Mesodermal cell (in vitro differentiated cells): Measurements from ENCODE around the gene PLEK2.

Experiments used
- H3K27ac ChIP-seq: 2 replicates; pipeline ENCODE4 v1.7.0; 2013; ENCODE audit warnings: mild to moderate bottlenecking, low read depth, low read length, moderate library complexity; ENCODE audit not compliant: severe bottlenecking
- H3K36me3 ChIP-seq: 2 replicates; pipeline ENCODE4 v1.7.1; 2013; ENCODE audit warnings: mild to moderate bottlenecking, low read length, moderate library complexity; ENCODE audit not compliant: control insufficient read depth, insufficient read depth
- H3K4me1 ChIP-seq: one replicate; pipeline ENCODE4 v1.7.1; 2013; ENCODE audit warnings: mild to moderate bottlenecking, low read length; ENCODE audit not compliant: insufficient read depth, control insufficient read depth, poor library complexity, severe bottlenecking
- H3K4me3 ChIP-seq: 2 replicates; pipeline ENCODE4 v1.7.0; 2013; ENCODE audit warnings: low read length, control low read depth, mild to moderate bottlenecking; ENCODE audit not compliant: insufficient read depth, poor library complexity, severe bottlenecking; ENCODE audit errors: extremely low read depth
- H3K9me3 ChIP-seq: 2 replicates; pipeline ENCODE4 v1.7.1; 2013; ENCODE audit warnings: mild to moderate bottlenecking, low read length, moderate library complexity; ENCODE audit not compliant: control insufficient read depth
- WGBS, 2 experiments: methylation state at CpG; one replicate each; pipeline ENCODE4 v1.1.5; 2013; ENCODE audit warnings: missing lambda C conversion rate in 2 of 2; ENCODE audit not compliant: insufficient coverage in 2 of 2; 5-methylcytosine and 5-hydroxymethylcytosine counted together

PLEK2 gene

DNA sequence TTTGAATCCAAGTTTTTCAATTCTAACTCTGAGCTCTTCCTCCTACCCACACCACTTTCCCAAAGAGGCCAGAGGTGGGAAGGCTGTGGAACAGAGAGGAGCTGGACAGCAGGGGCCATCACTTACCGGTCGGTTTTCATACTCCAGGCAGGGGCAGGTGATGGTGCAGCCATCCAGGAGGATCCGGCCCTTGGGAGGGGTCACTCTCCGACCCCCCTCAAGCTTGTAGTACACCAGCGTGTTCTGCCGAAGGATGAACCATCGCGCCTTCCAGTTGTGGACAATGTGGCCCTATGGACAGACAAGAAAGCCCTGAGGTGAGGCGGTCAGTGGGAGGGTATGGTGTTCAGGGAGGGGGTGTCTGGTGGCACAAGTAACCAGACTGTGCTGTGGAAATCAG lies 14.4 kb downstream of the PLEK2 start:
- WGBS, 2 experiments = 94 to 97% methylated on average over 8 to 9 of the region's 9 CpGs
- no peaks in the 10 kb centered on the region for H3K36me3 ChIP-seq
- peaks cover 30% of the 10 kb centered on the region for H3K4me1 ChIP-seq
- H3K4me3 ChIP-seq = no peak overlapping the region
- H3K27ac ChIP-seq = no peak overlapping the region
- peaks cover 2% of the 10 kb centered on the region for H3K9me3 ChIP-seq

DNA sequence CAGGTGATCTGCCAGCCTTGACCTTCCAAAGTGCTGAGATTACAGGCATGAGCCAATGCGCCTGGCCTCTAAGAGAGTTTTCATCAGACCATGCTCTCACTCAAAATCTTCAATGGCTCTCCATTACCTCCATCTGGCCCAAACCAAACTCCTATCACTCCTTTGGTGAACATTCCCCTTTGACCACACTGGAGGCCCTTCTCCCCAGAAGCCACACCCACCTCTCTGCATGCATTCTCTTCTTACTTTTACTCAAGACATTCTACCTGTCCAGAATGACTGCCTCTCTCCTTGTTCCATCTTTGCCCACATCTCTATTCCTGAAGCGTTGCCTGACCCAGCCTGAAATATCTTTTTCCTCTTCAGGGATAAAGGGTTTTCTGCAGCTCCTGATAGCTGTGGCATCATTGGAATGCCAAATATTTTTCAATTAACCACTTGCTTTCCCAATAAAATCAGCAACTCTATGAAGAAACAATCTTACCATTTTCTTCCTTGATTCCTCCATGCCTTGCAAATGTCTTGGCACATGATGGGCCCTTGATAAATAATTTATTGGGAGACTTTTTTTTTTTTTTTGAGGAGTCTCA lies 15.5 kb downstream of the PLEK2 start:
- H3K27ac ChIP-seq = peak overlapping the region; percentile 24
- H3K36me3 ChIP-seq = no peaks in the 10 kb centered on the region
- no peaks in the 10 kb centered on the region for H3K9me3 ChIP-seq
- WGBS, 2 experiments = 55 to 62% methylated on average over 2 of the region's 2 CpGs
- H3K4me1 ChIP-seq = peaks cover 30% of the 10 kb centered on the region
- H3K4me3 ChIP-seq = no peak overlapping the region

DNA sequence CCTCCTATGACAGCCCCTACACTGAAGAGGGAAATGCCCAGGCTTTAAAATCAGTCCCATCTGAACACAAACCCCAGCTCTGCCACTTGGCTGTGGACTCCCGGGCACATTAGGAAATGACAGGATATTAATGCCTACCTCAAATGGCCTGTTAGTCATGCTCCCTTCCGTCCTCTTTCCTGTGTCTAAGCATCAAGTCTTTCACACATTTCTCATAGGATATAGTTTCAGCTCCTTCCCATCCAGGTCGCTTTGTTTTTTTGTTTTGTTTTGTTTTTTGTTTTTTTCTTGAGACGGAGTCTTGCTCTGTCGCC lies 16.1 kb downstream of the PLEK2 start:
- Histone ChIP-seq H3K27ac (peak overlapping the region; percentile 53), H3K36me3 (no peaks in the 10 kb centered on the region), H3K9me3 (no peaks in the 10 kb centered on the region), H3K4me3 (no peak overlapping the region), H3K4me1 (peaks cover 30% of the 10 kb centered on the region)
- 86 to 100% methylated on average over 3 to 4 of the region's 5 CpGs for WGBS, 2 experiments

DNA sequence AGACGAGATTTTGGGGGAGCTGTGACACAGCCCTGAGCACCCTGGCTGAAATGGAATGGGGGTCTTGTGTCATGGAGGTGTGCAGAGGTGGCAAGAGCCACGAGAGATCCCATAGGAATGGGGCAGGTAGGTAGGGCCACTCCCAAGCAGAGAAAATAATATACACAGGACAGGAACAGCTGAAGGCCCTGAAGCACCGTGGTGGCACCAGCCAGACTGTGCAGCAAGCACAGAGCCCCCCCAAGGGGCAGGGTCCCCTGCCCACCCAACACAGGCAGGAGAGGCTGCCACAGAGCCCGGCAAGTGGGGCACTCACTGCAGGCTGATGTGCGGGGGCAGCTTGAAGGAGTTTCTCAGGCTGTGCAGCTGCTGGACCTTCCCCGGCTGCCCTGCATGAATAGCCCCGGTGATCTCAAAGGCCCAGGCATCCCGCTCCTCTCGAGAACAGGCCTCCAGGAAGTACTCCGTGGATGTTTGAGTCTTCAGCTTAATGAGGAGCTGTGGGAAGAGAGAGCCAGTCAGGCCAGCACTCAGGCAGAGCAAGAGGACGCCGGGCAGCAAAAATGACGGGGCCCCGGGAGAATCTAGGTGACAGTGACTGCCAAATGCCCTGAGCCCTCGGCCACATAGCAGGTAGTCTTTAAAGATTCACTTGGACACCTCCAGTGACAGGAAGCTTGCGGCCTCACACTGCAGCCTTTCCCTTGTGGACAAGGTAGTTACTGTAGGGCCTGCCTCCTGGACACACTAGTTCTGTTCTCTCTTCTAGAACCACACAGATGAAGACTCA lies 16.7 kb downstream of the PLEK2 start:
- WGBS, 2 experiments = 85 to 88% methylated on average over 13 to 16 of the region's 16 CpGs
- no peak overlapping the region for H3K4me3 ChIP-seq
- H3K27ac ChIP-seq = peak overlapping the region; percentile 53
- H3K9me3 ChIP-seq = no peaks in the 10 kb centered on the region
- H3K36me3 ChIP-seq = no peaks in the 10 kb centered on the region
- H3K4me1 ChIP-seq = peaks cover 30% of the 10 kb centered on the region

DNA sequence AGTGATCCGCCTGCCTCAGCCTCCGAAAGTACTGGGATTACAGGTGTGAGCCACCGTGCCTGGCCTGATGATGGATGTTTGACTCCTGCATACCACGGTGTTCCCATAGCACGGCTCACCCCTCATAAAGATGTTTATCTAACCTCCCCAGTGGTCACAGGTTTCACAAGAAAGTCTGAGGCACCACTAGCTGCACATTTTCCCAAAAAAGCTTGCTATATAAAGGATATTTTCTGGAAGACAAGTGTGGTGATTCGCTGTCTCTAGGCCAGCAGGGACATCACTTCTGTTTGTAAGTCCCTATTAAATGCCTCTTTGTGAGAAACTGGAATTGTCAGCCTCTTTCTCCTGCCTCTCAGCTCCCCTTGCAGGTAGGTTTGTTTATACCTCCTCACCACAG lies 18.3 kb downstream of the PLEK2 start:
- Histone ChIP-seq H3K9me3 (no peaks in the 10 kb centered on the region), H3K4me1 (peaks cover 30% of the 10 kb centered on the region), H3K4me3 (no peak overlapping the region), H3K27ac (no peak overlapping the region), H3K36me3 (no peaks in the 10 kb centered on the region)
- WGBS, 2 experiments = 91 to 97% methylated on average over 5 to 6 of the region's 6 CpGs

DNA sequence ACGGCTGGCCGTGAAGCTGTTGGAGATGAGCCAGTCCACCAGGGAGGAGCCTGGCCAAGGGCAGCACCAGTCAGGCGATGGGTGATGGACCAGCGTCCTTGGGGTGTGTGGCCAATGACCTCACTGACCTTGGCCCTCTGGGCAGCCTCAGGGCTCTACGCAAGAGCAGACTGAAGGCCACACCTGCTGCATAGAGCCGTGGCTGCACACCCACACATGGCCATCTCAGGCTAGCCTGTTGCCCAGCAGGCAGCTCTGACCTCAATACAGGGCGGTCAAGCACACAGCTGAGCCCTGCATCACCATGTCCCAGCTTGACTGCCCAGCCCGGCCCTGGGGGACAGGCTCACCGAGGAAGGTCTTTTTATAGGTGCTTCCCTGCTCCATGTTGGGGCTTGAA lies 19.2 kb downstream of the PLEK2 start:
- Histone ChIP-seq H3K36me3 (peaks cover 4% of the 10 kb centered on the region), H3K27ac (no peak overlapping the region), H3K4me3 (no peak overlapping the region), H3K9me3 (no peaks in the 10 kb centered on the region), H3K4me1 (peaks cover 27% of the 10 kb centered on the region)
- WGBS, 2 experiments = 94 to 98% methylated on average over 8 to 9 of the region's 9 CpGs

DNA sequence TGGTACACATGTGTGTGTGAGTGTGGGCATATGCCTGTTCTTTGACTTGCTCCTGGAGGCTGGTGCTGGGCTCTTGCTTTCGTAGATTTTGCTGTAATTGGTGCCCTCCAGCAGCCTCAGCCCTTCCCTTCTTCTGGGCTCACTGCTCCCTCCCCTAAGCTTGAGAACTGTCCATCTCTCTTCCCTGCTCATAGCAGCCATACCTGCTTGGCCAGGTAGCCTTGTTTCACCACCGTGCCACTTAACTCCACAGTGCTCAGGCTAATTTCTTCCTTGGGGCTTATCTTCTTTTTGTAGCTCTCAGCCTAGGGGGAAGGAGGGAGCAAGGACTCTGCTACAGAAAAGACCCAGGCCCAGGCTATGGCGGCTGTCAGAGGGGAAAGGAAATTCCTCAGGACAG lies 19.8 kb downstream of the PLEK2 start:
- H3K4me3 ChIP-seq = no peak overlapping the region
- peaks cover 21% of the 10 kb centered on the region for H3K4me1 ChIP-seq
- H3K27ac ChIP-seq = no peak overlapping the region
- no peaks in the 10 kb centered on the region for H3K9me3 ChIP-seq
- H3K36me3 ChIP-seq = peaks cover 4% of the 10 kb centered on the region
- WGBS, 2 experiments = 90 to 95% methylated on average over 3 of the region's 3 CpGs

DNA sequence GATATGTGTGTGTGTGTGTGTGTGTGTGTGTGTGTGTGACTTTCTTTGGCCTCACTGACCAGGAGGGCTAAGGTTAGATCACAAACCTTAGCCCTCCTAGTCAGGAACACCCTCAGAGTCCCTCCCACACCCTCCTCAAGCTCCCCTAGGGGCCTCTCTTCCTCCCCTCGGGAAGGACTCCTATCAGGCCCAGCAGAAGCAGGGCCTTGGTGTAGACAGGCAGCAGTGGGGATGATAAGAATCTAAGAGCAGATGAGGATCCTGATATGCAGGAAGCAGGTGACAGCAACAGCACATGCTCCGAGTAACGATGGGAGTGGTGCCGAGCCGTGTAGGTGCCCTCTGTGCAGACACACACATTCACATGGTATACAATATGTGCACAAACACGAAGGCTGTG lies 20.7 kb downstream of the PLEK2 start:
- Histone ChIP-seq H3K4me3 (no peak overlapping the region), H3K36me3 (peaks cover 9% of the 10 kb centered on the region), H3K9me3 (no peaks in the 10 kb centered on the region), H3K27ac (no peak overlapping the region), H3K4me1 (peaks cover 17% of the 10 kb centered on the region)
- WGBS, 2 experiments = 83 to 85% methylated on average over 5 of the region's 6 CpGs

DNA sequence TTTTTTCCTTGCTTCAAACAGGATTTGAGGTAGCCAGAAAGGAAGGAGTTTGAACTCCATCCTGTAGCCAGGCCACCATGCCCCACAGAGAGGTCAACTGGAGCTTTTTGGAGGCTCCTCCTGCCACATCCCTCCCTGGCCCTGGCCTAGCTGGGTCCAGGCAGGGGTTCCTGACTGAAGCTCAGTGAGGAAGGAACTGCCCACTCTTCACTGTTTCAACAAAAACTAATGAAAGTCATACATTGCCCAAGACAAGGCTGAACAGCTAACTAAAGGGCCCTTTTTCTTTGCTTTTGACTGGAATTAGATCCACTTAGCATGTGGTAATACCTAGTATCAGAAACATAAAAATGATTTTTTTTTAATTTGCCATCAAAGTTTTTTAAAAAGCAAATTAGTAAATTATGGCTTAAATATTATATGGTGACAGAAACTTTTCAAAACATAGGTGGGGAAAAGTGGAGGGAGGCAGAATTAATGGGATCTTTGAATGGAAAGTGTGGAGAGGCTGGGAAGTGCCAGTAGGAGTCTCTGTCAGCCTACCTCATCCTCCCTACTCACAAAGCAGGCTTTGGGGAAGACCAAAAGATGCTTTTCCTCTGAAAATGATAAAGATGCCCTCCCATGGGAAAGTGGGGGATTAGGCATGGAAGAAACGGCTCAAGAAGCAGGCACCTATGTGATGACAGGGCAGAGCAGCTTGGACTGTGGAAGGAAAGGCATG lies 22.0 kb downstream of the PLEK2 start:
- Histone ChIP-seq H3K27ac (no peak overlapping the region), H3K36me3 (peaks cover 21% of the 10 kb centered on the region), H3K4me3 (no peak overlapping the region), H3K9me3 (no peaks in the 10 kb centered on the region), H3K4me1 (peaks cover 5% of the 10 kb centered on the region)
- 83 to 90% methylated on average over 1 of the region's 1 CpG for WGBS, 2 experiments

DNA sequence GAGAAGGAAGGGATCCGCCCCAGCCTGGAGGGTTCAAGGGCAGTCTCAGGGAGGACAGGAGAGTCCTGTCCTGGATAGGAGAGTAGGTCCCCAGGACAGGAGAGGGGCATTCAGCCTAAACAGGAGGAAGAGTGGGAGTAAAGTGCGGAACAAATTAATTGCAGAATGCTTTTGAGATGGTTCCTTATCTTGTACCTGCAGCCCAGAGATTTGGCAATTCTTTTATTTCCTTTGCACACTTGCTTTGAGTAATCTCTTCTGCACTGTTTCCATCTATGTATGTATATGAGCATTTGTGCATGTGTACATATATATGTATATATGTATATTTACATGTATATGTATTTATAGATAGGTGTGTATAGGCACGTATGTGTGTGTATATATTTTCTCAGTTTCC lies 22.7 kb downstream of the PLEK2 start:
- 100% methylated on average over 1 to 2 of the region's 3 CpGs for WGBS, 2 experiments
- H3K4me1 ChIP-seq = peaks cover 3% of the 10 kb centered on the region

DNA sequence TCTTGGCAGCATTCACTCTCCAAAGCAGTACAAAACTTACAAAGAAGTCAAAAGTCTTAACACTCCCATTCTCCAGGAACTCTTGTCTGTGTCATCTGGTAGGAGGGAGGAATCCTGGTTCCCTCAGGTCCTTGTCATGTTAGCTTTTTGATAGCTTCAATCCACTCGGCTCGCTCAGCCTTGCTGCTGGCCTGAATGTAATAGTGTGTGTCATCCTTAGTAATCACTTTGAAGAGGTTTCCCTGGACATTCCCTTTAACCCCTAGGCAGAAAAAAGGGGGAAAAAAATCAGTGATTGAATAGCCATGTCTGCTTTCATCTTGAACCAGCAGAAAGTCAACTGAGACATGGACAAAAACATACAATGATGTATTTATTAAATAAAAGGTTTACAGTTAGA lies 24.8 kb downstream of the PLEK2 start:
- H3K4me1 ChIP-seq = peaks cover 3% of the 10 kb centered on the region
- H3K27ac ChIP-seq = no peak overlapping the region
- WGBS, 2 experiments = no CpG with 5 or more reads among the region's 2 CpGs
- no peaks in the 10 kb centered on the region for H3K9me3 ChIP-seq
- peaks cover 46% of the 10 kb centered on the region for H3K36me3 ChIP-seq
- no peak overlapping the region for H3K4me3 ChIP-seq

More for the DNA sequence above, 22.7 kb downstream of the PLEK2 start:
- Histone ChIP-seq H3K4me3 (no peak overlapping the region), H3K9me3 (no peaks in the 10 kb centered on the region), H3K27ac (no peak overlapping the region), H3K36me3 (peaks cover 27% of the 10 kb centered on the region)
